Naive B cell (primary cell): ENCODE data around the gene DAD1. TPM values are rescaled to one million over a fixed set of nuclear protein-coding genes. Genes with fewer than 3 reads are reported as not detected.
"Not testable (repeated sequence)": the region's sequence is repeated elsewhere in the genome, so short reads cannot be mapped to it uniquely, and the experiment has no call there.

Experiments used
- ATAC-seq, 2 donors: fragments of 150-1000 bp; cut with Tn5 transposase; 2 replicates each; pipeline ENCODE4 v1.10.0; 2021; ENCODE audit warnings: low read depth in 2 of 2, mild to moderate bottlenecking in 2 of 2, moderate library complexity in 2 of 2
- DNase-seq: peaks from one replicate; pipeline ENCODE4 v3.0.0; 2022
- H3K27ac Mint-ChIP-seq, 6 donors: one replicate each; pipeline ENCODE4 v1.8.0; 2020 to 2022; ENCODE audit warnings: mild to moderate bottlenecking in 6 of 6, mixed read lengths in 6 of 6, moderate library complexity in 5 of 6, inconsistent platforms in 2 of 6
- H3K27me3 Mint-ChIP-seq, 3 donors: one replicate each; pipeline ENCODE4 v1.8.0; 2021 to 2022; ENCODE audit warnings: mixed read lengths in 3 of 3, mild to moderate bottlenecking in 1 of 3
- H3K36me3 Mint-ChIP-seq, 2 donors: one replicate each; pipeline ENCODE4 v1.8.0; 2020 to 2022; ENCODE audit warnings: mixed read lengths in 2 of 2, inconsistent platforms in 1 of 2, mild to moderate bottlenecking in 1 of 2
- H3K4me1 Mint-ChIP-seq, 3 donors: one replicate each; pipeline ENCODE4 v1.8.0; 2020 to 2022; ENCODE audit warnings: mixed read lengths in 3 of 3, inconsistent platforms in 1 of 3, mild to moderate bottlenecking in 1 of 3, moderate library complexity in 1 of 3
- H3K4me3 Mint-ChIP-seq, 8 donors: one replicate each; pipeline ENCODE4 v1.8.0; 2020 to 2022; ENCODE audit warnings: mild to moderate bottlenecking in 8 of 8, mixed read lengths in 8 of 8, moderate library complexity in 8 of 8, inconsistent platforms in 2 of 8
- H3K9me3 Mint-ChIP-seq, 7 donors: one replicate each; pipeline ENCODE4 v1.8.0; 2020 to 2022; ENCODE audit warnings: mixed read lengths in 7 of 7, mild to moderate bottlenecking in 5 of 7, inconsistent platforms in 2 of 7, moderate library complexity in 1 of 7
- polyA plus RNA-seq, 6 donors: library from polyadenylated mRNA; unstranded; fragments of 300-500 nt; fragmentation: Illumina TruSeq; gene quantifications; one replicate each; pipeline ENCODE4 v1.2.3, GENCODE V29; 2021; ENCODE audit warnings: low read depth in 6 of 6

The DAD1 gene
- polyA plus RNA-seq, 6 donors from 2014 or later = 427 to 721 (median 474) TPM

DNA sequence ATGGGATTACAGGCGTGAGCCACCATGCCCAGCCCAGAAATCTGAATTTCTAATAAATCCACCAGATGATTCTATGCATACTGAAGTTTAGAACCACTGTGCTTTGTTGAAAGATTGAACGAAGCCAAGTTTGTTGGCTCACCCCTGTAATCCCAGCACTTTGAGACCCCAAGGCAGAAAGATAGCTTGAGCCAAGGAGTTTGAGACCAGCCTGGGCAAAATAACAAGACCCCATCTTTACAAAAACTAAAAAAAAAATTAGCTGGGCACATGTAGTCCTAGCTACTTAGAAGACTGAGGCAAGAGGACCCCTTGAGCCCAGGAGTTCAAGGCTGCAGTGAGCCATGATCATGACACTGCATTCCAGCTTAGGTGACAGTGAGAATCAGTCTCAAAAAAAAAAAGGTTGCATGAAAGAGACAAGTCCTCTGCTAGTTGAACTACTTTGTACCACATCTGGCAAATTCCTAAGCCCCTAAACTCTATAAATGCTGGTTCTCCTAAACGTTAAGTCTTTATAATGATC lies 7.4 kb upstream of the DAD1 start:
- Mint-ChIP-seq H3K36me3 (no peaks in the 10 kb centered on the region), H3K9me3 (no peaks in the 10 kb centered on the region), H3K4me1 (peaks cover 16 to 30% (median 21%) of the 10 kb centered on the region in 3 donors), H3K27ac (no peak overlapping the region), H3K4me3 (peak overlapping the region in 4 of 8 donors; percentile 21 to 95 (median 52)), H3K27me3 (peaks cover 0 to 5% (median 0%) of the 10 kb centered on the region in 3 donors)
- DNase-seq = no peak
- ATAC-seq = no peak

DNA sequence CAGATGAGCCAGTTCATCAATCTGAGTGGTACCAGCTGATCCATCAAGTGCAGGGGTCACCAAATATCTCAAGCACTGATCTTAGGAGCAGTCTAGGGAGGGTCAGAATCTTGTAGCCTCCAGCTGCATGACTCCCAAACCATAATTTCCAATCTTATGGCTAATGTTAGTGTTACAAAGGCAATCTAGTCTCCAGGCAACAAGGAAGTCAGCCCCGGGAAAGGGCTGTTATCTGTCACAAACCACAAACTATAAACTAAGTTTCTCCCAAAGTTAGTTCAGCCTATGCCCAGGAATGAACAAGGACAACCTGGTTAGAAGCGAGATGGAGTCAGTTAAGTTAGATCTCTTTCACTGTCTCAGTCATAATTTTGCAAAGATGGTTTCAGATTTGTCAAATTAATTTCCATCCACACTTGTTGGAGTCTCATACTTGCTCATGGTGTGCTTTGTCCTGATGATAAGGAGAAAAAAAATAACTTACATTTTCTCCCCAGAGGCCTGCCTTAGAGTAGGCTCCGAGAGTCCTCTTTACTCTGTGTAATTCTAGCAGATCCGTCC lies 5.2 kb upstream of the DAD1 start:
- peak overlapping the region in 1 of 8 donors; percentile 37 for H3K4me3 Mint-ChIP-seq
- no peaks in the 10 kb centered on the region for H3K36me3 Mint-ChIP-seq
- H3K9me3 Mint-ChIP-seq = no peaks in the 10 kb centered on the region
- DNase-seq = no peak
- H3K27ac Mint-ChIP-seq = peak overlapping the region in 1 of 6 donors; percentile 29
- peaks cover 0 to 5% (median 0%) of the 10 kb centered on the region in 3 donors for H3K27me3 Mint-ChIP-seq
- ATAC-seq = no peak
- H3K4me1 Mint-ChIP-seq = peaks cover 19 to 33% (median 23%) of the 10 kb centered on the region in 3 donors

DNA sequence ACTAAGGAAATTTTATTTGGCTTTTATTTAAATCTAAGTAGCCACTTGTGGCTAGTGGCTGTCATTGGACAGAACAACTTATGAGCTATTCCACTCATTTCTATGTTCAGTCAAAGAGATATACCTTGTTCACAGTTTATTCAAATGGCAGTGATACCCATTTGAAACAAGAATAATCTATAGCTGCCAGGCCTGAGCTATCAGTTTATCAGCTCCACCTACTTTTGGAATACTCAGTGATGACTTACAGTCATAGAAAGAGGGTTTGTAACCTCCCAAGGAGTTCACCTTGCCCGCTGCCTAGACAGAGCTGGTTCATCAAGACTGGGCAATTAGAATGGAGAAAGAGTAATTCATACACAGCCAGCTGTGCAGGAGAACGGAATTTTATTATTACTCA lies 4.6 kb upstream of the DAD1 start:
- H3K36me3 Mint-ChIP-seq = no peaks in the 10 kb centered on the region
- H3K4me3 Mint-ChIP-seq = peak overlapping the region in 1 of 8 donors; percentile 29
- ATAC-seq (no peak), DNase-seq (no peak)
- H3K9me3 Mint-ChIP-seq = no peaks in the 10 kb centered on the region
- H3K27ac Mint-ChIP-seq = no peak overlapping the region
- H3K4me1 Mint-ChIP-seq = peaks cover 13 to 30% (median 22%) of the 10 kb centered on the region in 3 donors
- peaks cover 0 to 3% (median 0%) of the 10 kb centered on the region in 3 donors for H3K27me3 Mint-ChIP-seq

DNA sequence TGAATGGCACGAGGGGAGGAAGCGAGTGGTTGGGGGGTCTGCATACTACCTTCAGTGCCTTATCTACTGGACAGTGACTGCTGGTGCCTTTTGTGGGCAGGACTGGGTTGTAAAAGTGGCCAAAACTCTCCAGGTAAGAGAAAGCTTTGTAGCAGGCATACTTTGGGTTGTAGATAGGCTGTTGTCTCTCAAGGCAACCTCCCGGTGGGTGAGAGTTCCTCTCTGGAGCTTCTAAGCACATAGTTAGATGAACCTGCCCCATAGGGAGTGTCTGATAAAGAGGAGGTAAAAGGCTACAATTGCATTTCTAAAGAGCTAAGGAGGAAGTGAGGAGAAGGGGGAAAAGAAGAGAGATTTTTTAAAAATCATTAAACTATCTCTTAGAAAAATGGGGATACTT lies 4.2 kb upstream of the DAD1 start:
- H3K4me3 Mint-ChIP-seq = peak overlapping the region in 1 of 8 donors; percentile 5
- H3K27ac Mint-ChIP-seq = peak overlapping the region in 1 of 6 donors; percentile 48
- H3K9me3 Mint-ChIP-seq = no peaks in the 10 kb centered on the region
- peaks cover 13 to 30% (median 20%) of the 10 kb centered on the region in 3 donors for H3K4me1 Mint-ChIP-seq
- ATAC-seq (no peak), DNase-seq (no peak)
- H3K36me3 Mint-ChIP-seq = no peaks in the 10 kb centered on the region
- H3K27me3 Mint-ChIP-seq = no peaks in the 10 kb centered on the region

DNA sequence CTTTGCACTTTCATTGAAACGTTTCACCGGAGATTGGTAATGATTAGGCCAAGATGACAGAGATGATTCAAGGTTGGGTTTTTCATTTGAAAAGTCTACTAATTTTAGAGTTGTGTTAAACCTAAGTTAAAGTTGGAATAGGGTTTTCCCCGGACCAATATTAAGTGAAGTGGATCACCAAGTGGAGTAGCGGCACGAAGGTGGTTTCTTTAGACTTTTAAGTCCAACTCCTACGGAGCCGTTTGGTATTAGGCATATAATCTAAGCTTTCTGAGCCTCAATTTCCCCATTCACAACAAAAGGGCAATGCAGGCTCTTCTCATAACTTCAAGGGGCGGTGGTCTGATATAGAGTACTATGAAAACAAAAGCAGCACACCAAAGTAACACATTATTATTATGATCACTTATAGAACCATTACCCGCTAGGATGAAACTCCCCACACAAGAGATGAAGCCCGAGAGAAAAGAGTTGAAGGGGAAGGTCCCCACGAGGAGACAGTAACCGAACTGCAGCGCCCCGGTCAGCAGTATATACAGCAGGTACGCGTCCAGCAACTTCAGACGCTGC lies 413 bp downstream of the DAD1 start:
- H3K27ac Mint-ChIP-seq = peak overlapping the region; percentile 98 to 100 (median 99)
- H3K9me3 Mint-ChIP-seq = no peaks in the 10 kb centered on the region
- ATAC-seq (no peak), DNase-seq (no peak)
- H3K4me3 Mint-ChIP-seq = peak overlapping the region; percentile 88 to 99 (median 98)
- no peaks in the 10 kb centered on the region for H3K27me3 Mint-ChIP-seq
- peaks cover 42 to 67% (median 48%) of the 10 kb centered on the region in 3 donors for H3K4me1 Mint-ChIP-seq
- no peaks in the 10 kb centered on the region for H3K36me3 Mint-ChIP-seq

DNA sequence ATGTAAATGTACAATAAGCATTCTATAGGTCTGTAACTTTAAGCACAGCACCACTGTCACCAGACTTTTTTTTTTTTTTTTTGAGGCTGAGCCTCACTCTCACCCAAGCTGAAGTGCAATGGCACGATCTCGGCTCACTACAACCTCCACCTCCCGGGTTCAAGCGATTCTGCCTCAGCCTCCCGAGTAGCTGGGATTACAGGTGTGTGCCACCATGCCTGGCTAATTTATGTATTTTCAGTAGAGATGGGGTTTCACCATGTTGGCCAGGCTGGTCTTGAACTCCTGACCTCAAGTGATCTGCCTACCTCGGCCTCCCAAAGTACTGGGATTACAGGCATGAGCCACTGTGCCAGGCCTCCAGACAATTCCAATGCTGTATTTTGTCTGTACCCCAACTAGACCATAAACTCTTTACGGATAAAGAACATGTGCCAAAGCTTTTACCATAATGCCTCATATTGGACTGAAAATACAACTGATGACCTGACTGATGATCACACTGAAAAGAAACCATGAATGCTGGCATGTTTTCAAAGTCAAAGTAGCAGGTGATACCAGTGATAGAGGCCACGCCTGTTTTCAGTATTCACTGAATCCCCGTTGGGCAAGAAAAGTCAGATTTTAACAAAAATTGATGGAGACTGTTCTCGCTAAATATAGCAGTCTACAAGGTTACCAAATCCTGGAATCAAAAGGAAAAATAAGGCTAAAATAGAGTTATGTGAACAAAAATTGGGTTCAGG lies 1.2 kb downstream of the DAD1 start:
- not testable (repeated sequence) for H3K36me3 Mint-ChIP-seq, DNase-seq, H3K27me3 Mint-ChIP-seq, H3K9me3 Mint-ChIP-seq, ATAC-seq
- Mint-ChIP-seq H3K27ac (peak overlapping the region; percentile 98 to 100 (median 99)), H3K4me1 (peaks cover 49 to 74% (median 56%) of the 10 kb centered on the region in 3 donors), H3K4me3 (peak overlapping the region; percentile 88 to 99 (median 98))

DNA sequence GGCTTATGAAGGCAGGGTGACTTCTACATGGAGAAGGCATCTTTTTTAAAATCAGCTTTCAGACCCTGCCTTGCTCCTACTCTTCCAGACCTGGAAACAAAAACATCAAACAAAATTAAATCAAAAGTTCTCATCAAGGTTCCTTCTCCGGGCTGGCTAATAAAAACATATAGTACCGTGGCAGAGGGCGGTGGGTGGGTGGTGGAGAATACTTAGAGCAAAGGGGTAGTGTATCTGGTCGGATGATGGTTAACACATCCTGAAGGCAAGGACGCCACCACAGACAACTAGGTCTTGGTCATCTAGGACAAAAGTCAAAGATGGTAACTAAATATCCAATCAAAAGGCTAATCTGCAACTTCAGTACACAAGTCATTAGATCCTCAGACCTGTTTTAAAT lies 1.8 kb downstream of the DAD1 start:
- H3K9me3 Mint-ChIP-seq = no peaks in the 10 kb centered on the region
- H3K27me3 Mint-ChIP-seq = no peaks in the 10 kb centered on the region
- peaks cover 50 to 74% (median 59%) of the 10 kb centered on the region in 3 donors for H3K4me1 Mint-ChIP-seq
- peak overlapping the region in 4 of 8 donors; percentile 4 to 99 (median 71) for H3K4me3 Mint-ChIP-seq
- no peak for DNase-seq
- H3K27ac Mint-ChIP-seq = peak overlapping the region; percentile 20 to 80 (median 53)
- ATAC-seq = no peak
- H3K36me3 Mint-ChIP-seq = no peaks in the 10 kb centered on the region

DNA sequence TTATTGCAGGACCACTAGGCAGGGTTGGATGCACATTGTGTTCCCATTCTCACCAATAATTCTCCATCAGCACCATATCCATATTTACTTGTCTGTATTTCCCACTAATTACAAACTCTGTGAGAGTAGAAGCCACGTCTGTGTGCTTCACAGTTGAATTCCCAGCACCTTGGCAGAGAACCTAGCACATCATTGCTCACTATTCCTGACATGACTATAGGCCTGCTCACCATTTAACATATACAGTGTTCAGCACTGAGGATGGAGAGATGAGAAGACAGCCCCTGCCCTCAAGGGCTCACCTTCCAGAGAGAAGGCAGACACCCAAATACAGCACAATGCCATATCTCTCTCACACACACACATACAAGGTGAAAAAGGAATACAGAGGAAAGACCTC lies 5.0 kb downstream of the DAD1 start:
- no peaks in the 10 kb centered on the region for H3K9me3 Mint-ChIP-seq
- peak overlapping the region in 4 of 6 donors; percentile 1 to 63 (median 14) for H3K27ac Mint-ChIP-seq
- peak overlapping the region in 1 of 8 donors; percentile 78 for H3K4me3 Mint-ChIP-seq
- H3K27me3 Mint-ChIP-seq = no peaks in the 10 kb centered on the region
- H3K4me1 Mint-ChIP-seq = peaks cover 52 to 66% (median 55%) of the 10 kb centered on the region in 3 donors
- DNase-seq = no peak
- H3K36me3 Mint-ChIP-seq = peaks cover 0 to 4% of the 10 kb centered on the region in 2 donors
- no peak for ATAC-seq

DNA sequence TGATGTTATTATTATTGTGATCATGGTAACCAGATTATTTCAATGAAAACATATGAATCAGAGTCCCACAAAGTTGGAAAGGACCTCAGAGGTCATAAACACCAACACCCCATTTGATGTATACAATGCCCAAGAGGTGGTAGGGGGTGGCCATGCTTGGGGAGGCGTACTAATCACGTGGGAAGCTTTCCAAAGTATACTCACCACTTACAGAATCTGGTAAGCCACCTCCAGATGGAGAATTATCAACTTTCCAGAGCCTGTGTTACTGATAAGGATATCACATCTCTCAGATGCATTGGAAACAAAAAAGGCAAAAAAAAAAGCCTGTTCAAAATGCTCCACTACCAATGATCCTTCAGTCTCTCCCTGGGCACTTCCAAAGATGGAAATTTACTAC lies 8.4 kb downstream of the DAD1 start:
- no peak overlapping the region for H3K4me3 Mint-ChIP-seq
- H3K27me3 Mint-ChIP-seq = no peaks in the 10 kb centered on the region

DNA sequence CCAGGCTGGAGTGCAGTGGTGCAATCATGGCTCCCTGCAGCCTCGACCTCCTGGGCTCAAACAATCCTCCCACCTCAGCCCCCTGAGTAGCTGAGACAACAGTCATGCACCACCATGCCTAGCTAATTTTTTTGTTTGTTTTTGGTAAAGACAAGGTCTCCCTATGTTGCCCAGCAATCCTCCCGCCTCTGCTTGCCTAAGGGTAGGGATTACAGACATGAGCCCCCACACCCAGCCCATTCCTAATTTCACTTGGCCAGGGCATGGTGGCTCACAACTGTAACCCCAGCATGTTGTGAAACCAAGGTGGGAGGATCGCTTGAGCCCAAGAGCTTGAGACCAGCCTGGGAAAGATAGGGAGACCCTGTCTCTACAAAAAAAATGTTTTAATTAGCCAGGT lies 9.1 kb downstream of the DAD1 start:
- Mint-ChIP-seq H3K4me3 (no peak overlapping the region), H3K36me3 (peaks cover 0 to 9% of the 10 kb centered on the region in 2 donors), H3K4me1 (peaks cover 29 to 43% (median 37%) of the 10 kb centered on the region in 3 donors), H3K27me3 (no peaks in the 10 kb centered on the region), H3K9me3 (no peaks in the 10 kb centered on the region), H3K27ac (peak overlapping the region in 1 of 6 donors; percentile 83)
- no peak for ATAC-seq
- DNase-seq = no peak

More for the DNA sequence above, 8.4 kb downstream of the DAD1 start:
- Mint-ChIP-seq H3K27ac (no peak overlapping the region), H3K9me3 (no peaks in the 10 kb centered on the region), H3K4me1 (peaks cover 35 to 48% (median 40%) of the 10 kb centered on the region in 3 donors), H3K36me3 (peaks cover 0 to 9% of the 10 kb centered on the region in 2 donors)
- no peak for ATAC-seq
- DNase-seq = no peak

DNA sequence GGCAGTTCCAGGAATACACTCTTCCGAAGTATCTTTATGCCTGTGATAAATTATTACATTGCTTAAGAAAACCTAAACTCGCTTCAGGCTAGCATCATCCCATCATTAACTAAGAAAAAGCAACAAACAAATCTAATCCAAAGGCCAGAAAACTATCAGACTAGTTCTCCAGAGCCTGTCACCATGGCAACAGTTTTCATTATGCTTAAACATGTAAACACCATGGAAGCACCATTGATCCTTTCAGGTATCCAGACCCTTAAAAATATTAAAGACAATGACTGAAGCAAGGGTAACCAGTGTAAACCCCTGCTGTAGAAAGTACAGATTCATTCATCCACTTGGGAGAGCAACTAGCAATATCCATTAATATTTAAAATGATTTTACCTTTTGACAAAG lies 9.8 kb downstream of the DAD1 start:
- H3K4me1 Mint-ChIP-seq = peaks cover 23 to 36% (median 32%) of the 10 kb centered on the region in 3 donors
- no peaks in the 10 kb centered on the region for H3K27me3 Mint-ChIP-seq
- DNase-seq (no peak), ATAC-seq (no peak)
- H3K27ac Mint-ChIP-seq = peak overlapping the region in 2 of 6 donors; percentile 6 to 72
- H3K9me3 Mint-ChIP-seq = no peaks in the 10 kb centered on the region
- H3K4me3 Mint-ChIP-seq = no peak overlapping the region
- H3K36me3 Mint-ChIP-seq = peaks cover 0 to 15% of the 10 kb centered on the region in 2 donors

DNA sequence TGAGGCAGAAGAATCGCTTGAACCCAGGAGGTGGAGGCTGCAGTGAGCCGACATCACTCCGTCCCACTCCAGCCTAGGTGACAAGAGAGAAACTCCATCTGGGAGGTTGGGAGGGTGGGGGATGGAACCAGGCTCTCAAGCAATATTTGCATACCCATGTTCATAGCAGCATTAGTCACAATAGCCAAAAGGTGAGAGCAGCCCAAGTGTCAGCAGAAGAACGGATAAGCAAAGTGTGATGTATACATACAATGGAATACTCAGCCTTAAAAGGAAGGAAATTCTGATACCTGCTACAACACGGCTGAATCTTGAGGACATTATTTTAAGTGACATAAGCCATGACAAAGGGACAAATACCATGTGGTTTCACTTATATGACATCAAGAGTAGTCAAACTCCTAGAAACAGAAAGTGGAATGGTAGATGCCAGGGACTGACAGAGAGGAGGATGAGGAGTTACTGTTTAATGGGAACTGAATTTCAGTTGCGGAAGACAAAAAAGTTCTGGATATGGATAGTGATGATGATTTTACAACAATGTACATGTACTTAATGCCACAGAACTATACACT lies 11.6 kb downstream of the DAD1 start:
- no peaks in the 10 kb centered on the region for H3K27me3 Mint-ChIP-seq
- no peaks in the 10 kb centered on the region for H3K9me3 Mint-ChIP-seq
- H3K36me3 Mint-ChIP-seq = peaks cover 0 to 25% of the 10 kb centered on the region in 2 donors
- ATAC-seq (no peak), DNase-seq (no peak)
- H3K4me1 Mint-ChIP-seq = peaks cover 6 to 23% (median 18%) of the 10 kb centered on the region in 3 donors
- peak overlapping the region in 3 of 6 donors; percentile 6 to 52 (median 33) for H3K27ac Mint-ChIP-seq
- H3K4me3 Mint-ChIP-seq = no peak overlapping the region

DNA sequence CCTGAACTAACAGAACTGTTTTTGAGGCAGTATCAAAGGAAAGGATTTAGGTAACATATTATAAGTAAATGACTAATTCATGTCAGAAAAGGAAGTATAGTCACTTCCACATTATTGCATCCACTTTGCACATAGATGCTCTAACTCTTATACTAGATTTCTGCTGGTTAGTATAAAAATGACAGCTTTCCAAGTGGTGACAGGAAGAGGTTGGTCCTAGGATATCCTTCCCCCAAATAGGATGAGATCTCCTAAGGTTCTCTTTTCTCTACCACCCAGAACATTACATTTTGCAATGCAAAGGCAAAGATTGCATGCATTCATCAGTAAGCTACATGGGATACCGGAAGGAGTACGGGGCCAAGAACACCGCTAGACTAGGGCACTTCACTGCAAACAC lies 15.2 kb downstream of the DAD1 start:
- Mint-ChIP-seq H3K36me3 (peaks cover 0 to 21% of the 10 kb centered on the region in 2 donors), H3K27me3 (no peaks in the 10 kb centered on the region)
- no peak for ATAC-seq

More for the DNA sequence above, 15.2 kb downstream of the DAD1 start:
- Mint-ChIP-seq H3K4me1 (peaks cover 8 to 32% (median 13%) of the 10 kb centered on the region in 3 donors), H3K4me3 (no peak overlapping the region), H3K9me3 (no peaks in the 10 kb centered on the region), H3K27ac (peak overlapping the region in 1 of 6 donors; percentile 57)
- no peak for DNase-seq
